22Rv1 (cell line): ENCODE data around the gene FADS3.

Source experiments
- ZFX ChIP-seq: fragments of 450-650 bp; IDR thresholded peaks from 2 replicates; pipeline ENCODE4 v1.6.1; 2017; ENCODE audit warnings: antibody characterized with exemption, borderline replicate concordance
- TF ChIP-seq, protein P1 (sequence below): fragments of 450-650 bp; IDR thresholded peaks from 2 replicates; pipeline ENCODE4 v1.5.1; 2017; ENCODE audit warnings: mild to moderate bottlenecking

DNA sequence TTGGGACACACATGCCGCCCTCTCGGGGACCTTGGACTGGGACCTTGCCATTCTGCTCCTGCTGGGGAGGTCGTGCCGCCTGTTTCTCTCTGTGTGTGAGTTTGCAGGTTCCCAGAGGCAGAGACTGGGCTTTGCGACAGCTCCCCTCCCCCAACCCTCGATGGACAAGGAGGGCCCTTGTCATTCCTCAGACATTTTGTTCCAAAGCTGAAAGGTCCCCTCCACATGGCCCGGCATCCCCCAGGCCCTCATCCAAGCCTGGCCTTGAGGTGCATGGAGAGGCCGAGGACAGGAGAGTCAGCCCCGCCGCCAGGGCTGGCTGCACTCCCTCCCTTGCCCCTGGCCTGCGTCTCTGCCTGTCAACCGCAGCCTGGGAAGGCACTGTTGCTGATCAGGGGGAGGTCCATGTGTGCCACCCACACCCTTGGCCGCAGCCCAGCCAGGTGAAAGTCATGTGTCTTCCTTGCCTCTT lies 37.6 kb downstream of the FADS3 start:
- TF ChIP-seq, protein P1, sequence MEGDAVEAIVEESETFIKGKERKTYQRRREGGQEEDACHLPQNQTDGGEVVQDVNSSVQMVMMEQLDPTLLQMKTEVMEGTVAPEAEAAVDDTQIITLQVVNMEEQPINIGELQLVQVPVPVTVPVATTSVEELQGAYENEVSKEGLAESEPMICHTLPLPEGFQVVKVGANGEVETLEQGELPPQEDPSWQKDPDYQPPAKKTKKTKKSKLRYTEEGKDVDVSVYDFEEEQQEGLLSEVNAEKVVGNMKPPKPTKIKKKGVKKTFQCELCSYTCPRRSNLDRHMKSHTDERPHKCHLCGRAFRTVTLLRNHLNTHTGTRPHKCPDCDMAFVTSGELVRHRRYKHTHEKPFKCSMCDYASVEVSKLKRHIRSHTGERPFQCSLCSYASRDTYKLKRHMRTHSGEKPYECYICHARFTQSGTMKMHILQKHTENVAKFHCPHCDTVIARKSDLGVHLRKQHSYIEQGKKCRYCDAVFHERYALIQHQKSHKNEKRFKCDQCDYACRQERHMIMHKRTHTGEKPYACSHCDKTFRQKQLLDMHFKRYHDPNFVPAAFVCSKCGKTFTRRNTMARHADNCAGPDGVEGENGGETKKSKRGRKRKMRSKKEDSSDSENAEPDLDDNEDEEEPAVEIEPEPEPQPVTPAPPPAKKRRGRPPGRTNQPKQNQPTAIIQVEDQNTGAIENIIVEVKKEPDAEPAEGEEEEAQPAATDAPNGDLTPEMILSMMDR = no peak
- TF ChIP-seq ZFX = no peak
